K562 (cell line): ENCODE measurements around the gene SYNGR4. TPM values are rescaled to one million over a fixed set of nuclear protein-coding genes. Genes with fewer than 3 reads are reported as not detected.
A peak's percentile ranks its signal among the peaks of the same experiment; 100 is the strongest.

Source experiments
- ATAC-seq: fragments of 200-7000 bp; cut with Tn5 transposase; 3 replicates; pipeline ENCODE4 v1.9.1; 2020; ENCODE audit warnings: moderate library complexity
- BruUV-seq: library from RNA; stranded (reverse); fragments of 400-500 nt; replicated peaks from 2 replicates; lab custom pipeline; 2021; lab: Mats Ljungman, UMichigan
- CTCF ChIA-PET: fragments of 300-600 bp; formaldehyde crosslinking; extraction: SDS; loops from one replicate; lab custom pipeline; 2021; ENCODE audit warnings: low intra/inter-chr PET ratio; lab: Yijun Ruan, JAX
- POLR2A ChIA-PET: fragments of 300-600, 350-650 bp; sonication (Branson Sonifier 250); formaldehyde crosslinking; extraction: SDS; loops from one replicate; lab custom pipeline; 2021; ENCODE audit warnings: antibody characterized with exemption, inconsistent platforms; lab: Yijun Ruan, JAX
- DNase-seq, 4 experiments: peaks; one replicate each; pipeline versions ENCODE4 v3.0.0 to v3.0.0-alpha.2; 2011 to 2018; ENCODE audit warnings: low spot score in 3 of 4, mixed read lengths in 3 of 4; ENCODE audit errors: extremely low read depth in 1 of 4
- FAIRE-seq: peaks from 2 replicates; lab custom pipeline; 2011; peaks lifted over from hg19 to GRCh38; lab: Jason Lieb, UNC
- H2AFZ ChIP-seq: 2 replicates; pipeline ENCODE4 v1.6.0; 2011; ENCODE audit warnings: low read depth, low read length, control low read depth, inconsistent platforms
- H3K27ac ChIP-seq: fragments of 200-600 bp; 3 replicates; pipeline ENCODE4 v1.8.0; 2011; ENCODE audit warnings: low read depth, mild to moderate bottlenecking, control low read depth, inconsistent platforms, low read length, moderate library complexity, mixed read lengths; ENCODE audit errors: extremely low read depth
- H3K27me3 ChIP-seq, 2 experiments: fragments of 300-600 bp in 1 of 2; 2 replicates in 1 of 2; 3 replicates in 1 of 2; pipeline versions ENCODE4 v1.6.0 to v1.8.0; 2011; ENCODE audit warnings: inconsistent platforms in 2 of 2, low read length in 2 of 2, mild to moderate bottlenecking in 1 of 2, mixed read lengths in 1 of 2, moderate library complexity in 1 of 2; ENCODE audit not compliant: control insufficient read depth in 2 of 2, insufficient read depth in 2 of 2
- H3K36me3 ChIP-seq: fragments of 300-600 bp; 3 replicates; pipeline ENCODE4 v1.8.0; 2011; ENCODE audit warnings: mild to moderate bottlenecking, low read length, inconsistent platforms; ENCODE audit not compliant: control insufficient read depth, insufficient read depth
- H3K4me1 ChIP-seq, 2 experiments: fragments of 200-600 bp in 1 of 2; replicated peaks in 1 of 2; 2 replicates in 1 of 2; 3 replicates in 1 of 2; pipeline versions ENCODE4 v1.5.1 to v1.8.0; 2011; ENCODE audit warnings: inconsistent platforms in 2 of 2, low read length in 2 of 2, mild to moderate bottlenecking in 1 of 2, mixed read lengths in 1 of 2, moderate library complexity in 1 of 2; ENCODE audit not compliant: control insufficient read depth in 2 of 2, insufficient read depth in 2 of 2
- H3K4me2 ChIP-seq: 2 replicates; pipeline ENCODE4 v1.6.1; 2011; ENCODE audit warnings: low read length, control low read depth, inconsistent platforms, mixed read lengths; ENCODE audit not compliant: insufficient read depth
- H3K4me3 ChIP-seq: fragments of 200-600 bp; sonication (generic), shearing (Covaris generic); 2 replicates; pipeline ENCODE4 v1.5.1; 2016; ENCODE audit warnings: control low read depth, inconsistent platforms
- H3K79me2 ChIP-seq: fragments of 200-600 bp; 3 replicates; pipeline ENCODE4 v1.8.0; 2011; ENCODE audit warnings: low read length, inconsistent platforms; ENCODE audit not compliant: control insufficient read depth, insufficient read depth
- H3K9ac ChIP-seq, 2 experiments: 2 replicates each; pipeline versions ENCODE4 v1.6.0 to v1.6.1; 2011; ENCODE audit warnings: low read depth in 2 of 2, low read length in 2 of 2, control low read depth in 1 of 2, inconsistent platforms in 1 of 2, mild to moderate bottlenecking in 1 of 2, mixed read lengths in 1 of 2; ENCODE audit not compliant: insufficient read depth in 1 of 2
- H3K9me1 ChIP-seq: one replicate; pipeline ENCODE4 v1.6.0; 2011; ENCODE audit warnings: inconsistent platforms, mild to moderate bottlenecking, low read length, moderate library complexity; ENCODE audit not compliant: control insufficient read depth, insufficient read depth
- H3K9me3 ChIP-seq: replicated peaks from 2 replicates; pipeline ENCODE4 v1.5.1; 2011; ENCODE audit warnings: low read depth, low read length, inconsistent platforms; ENCODE audit not compliant: control insufficient read depth, insufficient read depth
- H4K20me1 ChIP-seq: replicated peaks from 2 replicates; pipeline ENCODE4 v1.6.1; 2011; ENCODE audit warnings: low read length, inconsistent platforms, mixed read lengths; ENCODE audit not compliant: control insufficient read depth, insufficient read depth
- CHD2 ChIP-seq: IDR thresholded peaks from 2 replicates; pipeline ENCODE4 v1.6.1; 2011; ENCODE audit warnings: low read depth, low read length
- CTCF ChIP-seq, 3 experiments: IDR thresholded peaks in 2 of 3; conservative IDR thresholded peaks in 1 of 3; 2 replicates each; pipeline ENCODE4 v1.5.1; 2011 to 2012; ENCODE audit warnings: low read length in 3 of 3, mild to moderate bottlenecking in 3 of 3, control low read depth in 2 of 3, improper control_type of control experiment in 1 of 3, inconsistent platforms in 1 of 3, low read depth in 1 of 3, mixed read lengths in 1 of 3, moderate library complexity in 1 of 3; ENCODE audit not compliant: insufficient read depth in 2 of 3
- ETS1 ChIP-seq: conservative IDR thresholded peaks from 2 replicates; pipeline ENCODE4 v1.6.1; 2011; ENCODE audit warnings: low read depth, mild to moderate bottlenecking, low read length; ENCODE audit not compliant: control insufficient read depth
- FIP1L1 ChIP-seq: fragments of 200-400 bp; formaldehyde crosslinking; IDR thresholded peaks from 2 replicates; pipeline ENCODE4 v1.6.1; 2018; ENCODE audit warnings: mild to moderate bottlenecking, low read depth, low read length; ENCODE audit not compliant: poor library complexity, severe bottlenecking
- HMGN3 ChIP-seq: IDR thresholded peaks from 2 replicates; pipeline ENCODE4 v1.6.1; 2011; ENCODE audit warnings: borderline replicate concordance, low read depth, mild to moderate bottlenecking, mixed read lengths, low read length; ENCODE audit not compliant: insufficient read length; ENCODE audit errors: extremely low read depth
- MTA3 ChIP-seq: fragments of 450-650 bp; formaldehyde crosslinking; IDR thresholded peaks from 2 replicates; pipeline ENCODE4 v1.6.1; 2017; ENCODE audit warnings: mild to moderate bottlenecking, borderline replicate concordance
- MYNN ChIP-seq, 2 experiments: sonication (generic); formaldehyde crosslinking in 1 of 2; IDR thresholded peaks; 2 replicates each; pipeline versions ENCODE4 v1.5.0 to v1.6.1; 2016 to 2020; ENCODE audit warnings: antibody characterized with exemption in 1 of 2, missing genetic modification reagents in 1 of 2
- NELFE ChIP-seq: IDR thresholded peaks from 2 replicates; pipeline ENCODE4 v1.6.1; 2011; ENCODE audit warnings: mild to moderate bottlenecking; ENCODE audit not compliant: insufficient read depth, insufficient read length
- NFE2L1 ChIP-seq: fragments of 450-650 bp; IDR thresholded peaks from 2 replicates; pipeline ENCODE4 v1.6.1; 2016; ENCODE audit warnings: missing genetic modification characterization, low read depth, mild to moderate bottlenecking, missing compliant biosample characterization, moderate library complexity, borderline replicate concordance
- NR2F6 ChIP-seq: fragments of 450-650 bp; formaldehyde crosslinking; IDR thresholded peaks from 2 replicates; pipeline ENCODE4 v1.4.0; 2020; ENCODE audit warnings: mild to moderate bottlenecking
- PML ChIP-seq: IDR thresholded peaks from 2 replicates; pipeline ENCODE4 v1.6.1; 2012; ENCODE audit warnings: low read length, inconsistent platforms
- RBFOX2 ChIP-seq: fragments of 200-400 bp; formaldehyde crosslinking; IDR thresholded peaks from 2 replicates; pipeline ENCODE4 v1.6.1; 2017; ENCODE audit warnings: low read depth, mild to moderate bottlenecking, low read length, moderate library complexity
- TSC22D4 ChIP-seq: fragments of 450-650 bp; IDR thresholded peaks from 2 replicates; pipeline ENCODE4 v1.6.1; 2016; ENCODE audit warnings: missing genetic modification characterization, missing biosample characterization, control low read depth
- WGBS: fragments of 100-300 bp; shearing (Covaris generic); methylation state at CpG from one replicate; pipeline ENCODE4 v1.1.6; 2016; ENCODE audit warnings: low coverage, mixed read lengths; ENCODE audit not compliant: insufficient coverage; ENCODE audit errors: missing lambda C conversion rate; 5-methylcytosine and 5-hydroxymethylcytosine counted together
- in situ Hi-C: fragments of 300-500 bp; cut with MboI; formaldehyde crosslinking; loops from 4 replicates; pipeline ENCODE4 v1.15.0; 2018; ENCODE audit warnings: inconsistent platforms, mixed read lengths
- intact Hi-C: fragments of 100-400 bp; cut with micrococcal nuclease; formaldehyde crosslinking; loops from 2 replicates; pipeline ENCODE4 v1.14.2; 2022
- polyA plus RNA-seq, 8 experiments: library from polyadenylated mRNA; depleted of rRNA in 4 of 8; stranded (reverse) in 5 of 8; unstranded in 3 of 8; fragments of >200 nt; fragmentation: Nextera tagmentation in 2 of 8; fragmentation: Illumina TruSeq in 1 of 8; extraction: Ambion mirVana in 2 of 8; extraction: Trizol in 1 of 8; gene quantifications; 2 replicates each; pipeline versions ENCODE4 v1.2.1 to v1.2.3, GENCODE V29; 2011 to 2014; ENCODE audit warnings: inconsistent platforms in 1 of 8, missing spikeins in 1 of 8
- total RNA-seq, 7 experiments: library from RNA; depleted of rRNA in 6 of 7; stranded (reverse); fragments of >200 nt in 6 of 7; fragmentation: Illumina TruSeq in 2 of 7; extraction: Trizol in 2 of 7; gene quantifications; 2 replicates each; pipeline versions ENCODE4 v1.2.1 to v1.2.3, GENCODE V29; 2011 to 2021; ENCODE audit warnings: low replicate concordance in 1 of 7

The SYNGR4 gene
- total and polyA plus RNA-seq, 9 of the 15 experiments (the other 6 are each of a cell fraction or from before 2014, with no cell fraction given) = 0.07 to 0.14 TPM; not detected in 7

- 0 out of 2 replicates have a peak, but pooled peaks have one; percentile 15 for TF ChIP-seq ETS1
- TF ChIP-seq NFE2L1 = no peak
- no peak for TF ChIP-seq TSC22D4
These were observed 28.8 kb downstream of the SYNGR4 start (continued) for GRCh38 chr19:48392860-48393558.

GRCh38 chr19:48393559-48394330 lies 29.6 kb downstream of the SYNGR4 start, which contains the start of gene GRIN2D:
GRIN2D (plus strand) TSS chr19:48393668; CDS start chr19:48398393, 4,725 bp downstream.
- Histone ChIP-seq H2AFZ (peak within 1 kb of the TSS; percentile 78), H3K4me2 (peak within 1 kb of the TSS; percentile 63), H3K9me3 (no peaks in the 10 kb centered on the region), H3K36me3 (peaks cover 8% of the 10 kb centered on the region), H3K9ac (peak within 1 kb of the TSS; percentile 51 to 91; a peak in 3 of 4 replicates), H4K20me1 (no peaks in the 10 kb centered on the region), H3K4me1 (peaks cover 30 to 85% of the 10 kb centered on the region in 2 experiments), H3K79me2 (peaks cover 35% of the 10 kb centered on the region), H3K27ac (peak within 1 kb of the TSS; percentile 50; the same call in 2 of the 3 replicates), H3K9me1 (no peaks in the 10 kb centered on the region), H3K4me3 (peak within 1 kb of the TSS; percentile 31), H3K27me3 (no peaks in the 10 kb centered on the region)
- FAIRE-seq (no peak), ATAC-seq (peak; percentile 4; the same call in 2 of the 3 replicates), DNase-seq (peak; percentile 38 to 49 (median 44))
- POLR2A ChIA-PET = interaction anchor here (0.5 to 0.7 kb wide), 4 partner anchors 8 to 274 kb away, joined by 3 to 4 read pairs (median 3); no protein-coding TSS in a partner anchor
- in situ Hi-C loops (no loop called here), intact Hi-C loops (loop anchor here (10.0 kb wide), 2 partner anchors 69 to 101 kb away; partner anchors contain the start of gene EMP3)
- 21% methylated on average over 24 of the region's 40 CpGs for WGBS
- BruUV-seq = no TSS peak
- CTCF ChIA-PET = no interaction called here
- TF ChIP-seq NR2F6 (no peak), FIP1L1 (peak; percentile 49), CTCF (IDR thresholded peaks at IDR 0.05 in 2 of 3, conservative IDR thresholded peaks at IDR 0.05 in 1 of 3; ENCODE audit: insufficient read depth in 2 of 3, low read depth in 1 of 3, low read length in 3 of 3) (peak in 2 of 3 experiments; percentile 10 to 28; a peak in 2 of 6 replicates), MYNN (IDR thresholded peaks at IDR 0.05) (peak; percentile 9; the same call in 1 of the 2 replicates), MYNN (CRISPR knock-in tag; IDR thresholded peaks at IDR 0.05) (no peak), CHD2 (no peak), RBFOX2 (0 out of 2 replicates have a peak, but pooled peaks have one; percentile 43), MTA3 (0 out of 2 replicates have a peak, but pooled peaks have one; percentile 18), PML (no peak), NELFE (no peak), HMGN3 (peak; percentile 67)
